Ovary (tissue), 9 donors: ENCODE results near the gene ATF6. TPM values are rescaled to one million over a fixed set of nuclear protein-coding genes. Genes with fewer than 3 reads are reported as not detected.

Experiments used
- DNase-seq, 5 donors: peaks; one replicate each; pipeline ENCODE4 v3.0.0-alpha.2; 2019 to 2020
- H3K27ac ChIP-seq, 2 donors: fragments of 200-600 bp; one replicate each; pipeline versions ENCODE4 v1.5.1 to v1.8.0; 2019 to 2022
- H3K27me3 ChIP-seq: fragments of 200-600 bp; one replicate; pipeline ENCODE4 v1.8.0; 2022
- H3K36me3 ChIP-seq: fragments of 200-600 bp; sonication (generic); one replicate; pipeline ENCODE4 v1.5.1; 2019
- H3K4me1 ChIP-seq: one replicate; pipeline ENCODE4 v1.8.1; 2013; ENCODE audit warnings: mild to moderate bottlenecking, moderate library complexity; ENCODE audit not compliant: insufficient read depth
- H3K4me3 ChIP-seq: fragments of 200-600 bp; sonication (generic); one replicate; pipeline ENCODE4 v1.5.1; 2017
- H3K9me3 ChIP-seq, 2 donors: fragments of 200-600 bp in 1 of 2; sonication (generic) in 1 of 2; one replicate each; pipeline versions ENCODE4 v1.5.1 to v1.8.1; 2013 to 2019; ENCODE audit warnings: mild to moderate bottlenecking in 1 of 2, moderate library complexity in 1 of 2
- EP300 ChIP-seq: sonication (generic); formaldehyde crosslinking; IDR thresholded peaks from one replicate; pipeline ENCODE4 v1.6.1; 2017; ENCODE audit warnings: antibody characterized with exemption
- POLR2A ChIP-seq: fragments of 450-650 bp; IDR thresholded peaks from one replicate; pipeline ENCODE4 v1.6.1; 2017; ENCODE audit warnings: antibody characterized with exemption, mild to moderate bottlenecking, moderate library complexity
- WGBS, 3 donors: extraction: QIAGEN DNeasy Blood & Tissue Kit in 1 of 3; methylation state at CpG; one replicate each; pipeline versions ENCODE4 v1.1.5 to v1.1.7; 2013 to 2017; 5-methylcytosine and 5-hydroxymethylcytosine counted together
- intact Hi-C, 4 donors: fragments of 100-400 bp; cut with DNase I; formaldehyde crosslinking; loops; one replicate each; pipeline versions ENCODE4 v1.11.0 to v1.15.1; 2022 to 2023
- polyA plus RNA-seq, 2 donors: library from polyadenylated mRNA; stranded (reverse); fragments of 200-250 nt in 1 of 2; fragments of 350-450 nt in 1 of 2; fragmentation: Illumina TruSeq in 1 of 2; extraction: RNeasy Lipid Tissue Mini Kit (QIAGEN cat#74804) in 1 of 2; gene quantifications; one replicate each; pipeline ENCODE4 v1.2.3, GENCODE V29; 2013 to 2014
- total RNA-seq, 7 donors: library from RNA; depleted of rRNA in 2 of 7; stranded (reverse); fragments of >200 nt in 2 of 7; fragmentation: NEBNext Ultra II Directional in 3 of 7; extraction: Animal tissue kit (Norgen Biotek cat#: 25700) in 3 of 7; gene quantifications; one replicate each; pipeline versions ENCODE4 v1.1.0 to v1.2.4, GENCODE V29; 2016 to 2023
- TF ChIP-seq, protein P1 (sequence below), 3 donors: fragments of 450-650 bp in 2 of 3; fragments of 200-600 bp in 1 of 3; IDR thresholded peaks; one replicate each; pipeline versions ENCODE4 v1.5.1 to v1.8.0; 2016 to 2022; ENCODE audit warnings: antibody characterized with exemption in 3 of 3, mild to moderate bottlenecking in 1 of 3
- donor health status: DM: no; HTN: no; CAD: no; lungs with moderate emphysema.
- donor health status: DM: no; HTN: no; CAD: no.
- donor health status: Bipolar disorder and iron deficiency.
- donor health status: DM: yes; HTN: yes; CAD: no.
- donor health status: DM: no; HTN: no; CAD: no.
- donor health status: DM: yes; HTN: yes; CAD: no.

ATF6 gene
- total and polyA plus RNA-seq, 9 donors, result 7.9 to 31.3 (median 23.4) TPM

DNA sequence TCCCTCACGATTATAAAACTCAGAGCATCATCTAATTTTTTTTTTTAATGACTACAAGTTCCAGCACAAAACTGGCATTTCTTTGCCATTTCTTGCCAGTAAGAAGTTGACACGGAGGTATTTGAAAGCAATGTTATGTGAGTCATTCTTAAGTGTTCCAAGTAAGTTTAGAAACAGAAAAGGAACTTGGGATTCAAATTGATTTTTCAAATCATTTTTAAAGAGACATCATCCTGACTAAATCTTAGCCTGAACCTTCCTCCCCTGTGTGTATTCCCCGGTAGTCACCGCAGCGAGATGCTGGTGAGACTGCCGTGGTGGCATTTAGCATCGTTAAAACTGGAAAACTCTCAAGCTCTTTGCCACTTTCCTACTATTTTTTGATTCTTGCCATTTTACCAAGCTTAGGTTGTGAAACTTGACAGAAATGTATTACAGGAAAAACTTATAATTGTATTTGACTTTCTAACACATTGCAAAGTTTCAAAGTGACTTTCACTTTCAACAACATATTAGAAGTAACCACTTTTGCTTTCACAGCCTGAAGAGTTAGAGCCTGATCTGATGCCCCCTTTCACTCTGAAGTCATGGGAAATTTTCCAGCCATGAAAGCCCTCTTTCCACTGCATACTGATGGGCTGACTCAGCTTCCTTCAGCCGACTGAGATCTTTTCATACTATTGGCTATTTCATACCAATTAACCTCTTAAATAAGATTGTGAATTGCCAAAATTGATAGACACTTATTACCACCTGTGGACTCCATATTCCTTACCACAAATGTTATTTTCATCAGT, 196.2 kb downstream of the ATF6 start:
- Histone ChIP-seq H3K27me3 (no peaks in the 10 kb centered on the region), H3K4me3 (no peak overlapping the region), H3K27ac (no peak overlapping the region), H3K9me3 (no peaks in the 10 kb centered on the region), H3K36me3 (no peaks in the 10 kb centered on the region), H3K4me1 (peaks cover 3% of the 10 kb centered on the region)
- WGBS, 3 donors, result 43 to 60% (median 54%) methylated on average over 8 of the region's 8 CpGs
- no peak for TF ChIP-seq POLR2A
- no peak for DNase-seq
- intact Hi-C loops, result no loop called here

DNA sequence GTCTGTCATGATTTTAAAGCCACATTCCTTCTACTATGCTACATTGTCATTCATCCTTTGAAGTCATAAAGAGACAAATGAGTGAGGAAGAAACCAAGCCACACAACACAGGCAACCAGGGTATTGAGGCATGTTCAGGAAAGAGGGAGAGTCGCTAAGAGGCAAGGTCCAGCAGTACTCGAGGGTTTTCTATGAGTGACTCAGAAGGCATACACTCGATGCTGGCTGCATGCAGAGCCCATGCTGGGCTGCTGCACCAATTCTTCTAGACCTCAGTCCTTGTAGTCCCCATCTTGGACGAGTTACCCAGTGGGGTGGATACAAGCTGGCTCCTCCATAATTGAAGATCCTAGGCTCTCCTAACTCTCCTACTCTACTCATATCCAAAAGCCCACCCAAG, 199.9 kb downstream of the ATF6 start:
- H3K4me1 ChIP-seq, result peaks cover 3% of the 10 kb centered on the region
- H3K27ac ChIP-seq, result no peak overlapping the region
- no peaks in the 10 kb centered on the region for H3K36me3 ChIP-seq
- intact Hi-C loops, result no loop called here
- TF ChIP-seq, protein P1, sequence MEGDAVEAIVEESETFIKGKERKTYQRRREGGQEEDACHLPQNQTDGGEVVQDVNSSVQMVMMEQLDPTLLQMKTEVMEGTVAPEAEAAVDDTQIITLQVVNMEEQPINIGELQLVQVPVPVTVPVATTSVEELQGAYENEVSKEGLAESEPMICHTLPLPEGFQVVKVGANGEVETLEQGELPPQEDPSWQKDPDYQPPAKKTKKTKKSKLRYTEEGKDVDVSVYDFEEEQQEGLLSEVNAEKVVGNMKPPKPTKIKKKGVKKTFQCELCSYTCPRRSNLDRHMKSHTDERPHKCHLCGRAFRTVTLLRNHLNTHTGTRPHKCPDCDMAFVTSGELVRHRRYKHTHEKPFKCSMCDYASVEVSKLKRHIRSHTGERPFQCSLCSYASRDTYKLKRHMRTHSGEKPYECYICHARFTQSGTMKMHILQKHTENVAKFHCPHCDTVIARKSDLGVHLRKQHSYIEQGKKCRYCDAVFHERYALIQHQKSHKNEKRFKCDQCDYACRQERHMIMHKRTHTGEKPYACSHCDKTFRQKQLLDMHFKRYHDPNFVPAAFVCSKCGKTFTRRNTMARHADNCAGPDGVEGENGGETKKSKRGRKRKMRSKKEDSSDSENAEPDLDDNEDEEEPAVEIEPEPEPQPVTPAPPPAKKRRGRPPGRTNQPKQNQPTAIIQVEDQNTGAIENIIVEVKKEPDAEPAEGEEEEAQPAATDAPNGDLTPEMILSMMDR (IDR thresholded peaks at IDR 0.05), result no peak
- TF ChIP-seq EP300 (no peak), POLR2A (no peak)
- DNase-seq, result no peak
- H3K27me3 ChIP-seq, result no peaks in the 10 kb centered on the region
- no peaks in the 10 kb centered on the region for H3K9me3 ChIP-seq
- WGBS, 3 donors, result 91 to 94% (median 93%) methylated on average over 4 of the region's 4 CpGs
- no peak overlapping the region for H3K4me3 ChIP-seq

DNA sequence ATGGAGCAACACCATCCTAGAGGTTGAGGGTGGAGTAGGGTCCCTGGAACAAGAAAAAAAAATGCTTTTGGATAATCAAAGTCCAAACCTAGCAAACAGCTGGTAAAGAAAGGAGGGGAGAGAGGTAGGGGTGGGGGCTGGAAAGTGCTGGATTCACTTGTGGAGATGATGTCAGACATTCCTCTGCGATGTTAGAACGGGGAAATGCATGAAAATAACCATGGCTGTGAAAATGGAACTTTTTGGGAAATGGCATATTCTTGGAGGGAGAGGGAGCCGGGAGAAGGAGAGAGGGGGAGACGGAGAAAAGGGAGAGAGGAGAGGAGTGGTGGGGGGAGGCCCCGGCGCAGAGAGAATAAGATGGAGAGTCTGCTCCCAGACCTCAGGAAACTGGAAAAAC, 203.9 kb downstream of the ATF6 start:
- Histone ChIP-seq H3K27ac (no peak overlapping the region), H3K27me3 (no peaks in the 10 kb centered on the region), H3K4me1 (no peaks in the 10 kb centered on the region), H3K36me3 (no peaks in the 10 kb centered on the region), H3K4me3 (no peak overlapping the region), H3K9me3 (no peaks in the 10 kb centered on the region)
- intact Hi-C loops, result no loop called here
- TF ChIP-seq, protein P1 (IDR thresholded peaks at IDR 0.05), result no peak
- TF ChIP-seq EP300 (no peak), POLR2A (no peak)
- DNase-seq, result no peak
- 46 to 59% (median 57%) methylated on average over 6 of the region's 6 CpGs for WGBS, 3 donors

DNA sequence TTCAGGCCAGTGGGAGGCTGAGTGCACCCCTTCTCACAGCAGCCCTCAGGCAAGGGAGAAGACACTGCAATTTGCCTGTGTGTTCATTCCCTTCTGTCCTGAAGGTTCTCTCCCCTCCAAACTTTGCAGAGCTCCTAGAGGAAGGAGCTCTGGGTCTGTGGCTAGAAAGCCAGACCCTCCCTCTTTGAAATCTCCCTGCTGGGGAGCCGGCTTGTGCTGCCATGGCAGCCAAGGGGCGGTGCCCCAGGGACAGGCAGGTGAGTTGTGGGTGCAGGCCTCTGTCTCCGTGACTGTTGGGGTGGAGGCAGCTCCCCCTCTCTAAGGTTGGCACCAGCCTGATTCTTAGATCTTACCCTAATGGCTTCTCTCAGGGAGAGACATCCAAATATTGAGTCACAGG, 204.5 kb downstream of the ATF6 start:
- intact Hi-C loops, result no loop called here
- Histone ChIP-seq H3K36me3 (no peaks in the 10 kb centered on the region), H3K27ac (no peak overlapping the region), H3K9me3 (no peaks in the 10 kb centered on the region), H3K4me1 (no peaks in the 10 kb centered on the region), H3K4me3 (no peak overlapping the region), H3K27me3 (no peaks in the 10 kb centered on the region)
- 50 to 66% (median 64%) methylated on average over 3 of the region's 3 CpGs for WGBS, 3 donors
- no peak for DNase-seq
- TF ChIP-seq EP300, result no peak
- no peak for TF ChIP-seq POLR2A
- TF ChIP-seq, protein P1 (IDR thresholded peaks at IDR 0.05), result no peak

DNA sequence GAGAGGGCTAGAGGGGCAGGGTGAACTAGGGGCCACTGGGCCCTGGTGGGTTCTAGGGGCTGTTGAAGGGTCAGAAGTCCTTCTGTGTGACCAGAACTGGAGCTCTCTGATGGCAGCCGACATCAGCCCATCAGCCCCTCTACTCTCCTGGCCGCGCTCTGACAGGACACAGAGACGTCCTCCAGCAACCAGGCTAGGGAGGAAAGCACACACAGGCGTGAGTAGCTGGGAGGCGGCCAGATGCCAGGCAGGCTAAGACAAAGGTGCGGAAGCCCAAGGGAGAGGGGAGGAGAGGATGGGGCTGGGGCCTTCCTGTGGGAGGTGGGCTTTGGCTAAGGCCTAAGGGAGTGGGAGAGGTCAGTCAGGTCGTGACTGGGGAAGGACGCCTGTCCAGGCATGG, 206.7 kb downstream of the ATF6 start:
- H3K4me3 ChIP-seq, result no peak overlapping the region
- TF ChIP-seq EP300 (no peak), POLR2A (no peak)
- 80 to 85% (median 81%) methylated on average over 9 of the region's 9 CpGs for WGBS, 3 donors
- no peak overlapping the region for H3K27ac ChIP-seq
- intact Hi-C loops, result no loop called here
- no peaks in the 10 kb centered on the region for H3K4me1 ChIP-seq
- no peaks in the 10 kb centered on the region for H3K27me3 ChIP-seq
- H3K36me3 ChIP-seq, result no peaks in the 10 kb centered on the region
- no peak for DNase-seq
- H3K9me3 ChIP-seq, result no peaks in the 10 kb centered on the region
